Trophoblast cell (in vitro differentiated cells and primary cell): ENCODE measurements around the gene CETP.

Source experiments
- DNase-seq, 2 donors: peaks; one replicate each; pipeline ENCODE4 v3.0.0-alpha.2; 2016
- H2AFZ ChIP-seq: 2 replicates; pipeline ENCODE4 v1.6.1; 2013; ENCODE audit warnings: low read length, moderate library complexity, mild to moderate bottlenecking; ENCODE audit not compliant: insufficient read depth, poor library complexity
- H2AK5ac ChIP-seq: 2 replicates; pipeline ENCODE4 v1.6.1; 2013; ENCODE audit warnings: mild to moderate bottlenecking, low read length
- H2BK120ac ChIP-seq: 2 replicates; pipeline ENCODE4 v1.6.1; 2013; ENCODE audit warnings: low read length, mild to moderate bottlenecking, moderate library complexity; ENCODE audit not compliant: insufficient read depth, poor library complexity
- H2BK12ac ChIP-seq: 2 replicates; pipeline ENCODE4 v1.6.1; 2013; ENCODE audit warnings: mild to moderate bottlenecking, low read length, moderate library complexity
- H2BK5ac ChIP-seq: 2 replicates; pipeline ENCODE4 v1.6.1; 2013; ENCODE audit warnings: low read length, low read depth, moderate library complexity, mild to moderate bottlenecking; ENCODE audit not compliant: poor library complexity
- H3K14ac ChIP-seq: 2 replicates; pipeline ENCODE4 v1.6.1; 2013; ENCODE audit warnings: mild to moderate bottlenecking, low read length
- H3K18ac ChIP-seq: 2 replicates; pipeline ENCODE4 v1.6.1; 2013; ENCODE audit warnings: mild to moderate bottlenecking, low read length
- H3K23ac ChIP-seq: 2 replicates; pipeline ENCODE4 v1.6.1; 2013; ENCODE audit warnings: low read length
- H3K27ac ChIP-seq: 2 replicates; pipeline ENCODE4 v1.5.1; 2013; ENCODE audit warnings: low read depth, mild to moderate bottlenecking, inconsistent platforms, low read length, moderate library complexity
- H3K27me3 ChIP-seq: 2 replicates; pipeline ENCODE4 v1.6.1; 2013; ENCODE audit warnings: inconsistent platforms, mild to moderate bottlenecking, low read length, moderate library complexity; ENCODE audit not compliant: insufficient read depth
- H3K36me3 ChIP-seq, 2 experiments: 1 replicate in 1 of 2; 2 replicates in 1 of 2; pipeline ENCODE4 v1.6.1; 2013; ENCODE audit warnings: low read length in 2 of 2, mild to moderate bottlenecking in 2 of 2, moderate library complexity in 1 of 2; ENCODE audit not compliant: insufficient read depth in 2 of 2, control insufficient read depth in 1 of 2
- H3K4ac ChIP-seq: 2 replicates; pipeline ENCODE4 v1.6.1; 2013; ENCODE audit warnings: low read depth, mild to moderate bottlenecking, low read length, moderate library complexity
- H3K4me1 ChIP-seq, 2 experiments: 1 replicate in 1 of 2; 2 replicates in 1 of 2; pipeline ENCODE4 v1.6.1; 2013; ENCODE audit warnings: low read length in 2 of 2, mild to moderate bottlenecking in 2 of 2, moderate library complexity in 1 of 2; ENCODE audit not compliant: insufficient read depth in 2 of 2, control insufficient read depth in 1 of 2
- H3K4me2 ChIP-seq: 2 replicates; pipeline ENCODE4 v1.6.1; 2013; ENCODE audit warnings: inconsistent platforms, mild to moderate bottlenecking, low read length, moderate library complexity
- H3K4me3 ChIP-seq: 2 replicates; pipeline ENCODE4 v1.5.1; 2013; ENCODE audit warnings: mild to moderate bottlenecking, low read depth, low read length, inconsistent platforms
- H3K79me1 ChIP-seq: one replicate; pipeline ENCODE4 v1.6.1; 2013; ENCODE audit warnings: low read length
- H3K79me2 ChIP-seq: 2 replicates; pipeline ENCODE4 v1.6.1; 2013; ENCODE audit warnings: low read length, mild to moderate bottlenecking; ENCODE audit not compliant: control insufficient read depth, insufficient read depth, poor library complexity
- H3K9ac ChIP-seq: 2 replicates; pipeline ENCODE4 v1.6.1; 2013; ENCODE audit warnings: mild to moderate bottlenecking, low read length
- H3K9me3 ChIP-seq: 2 replicates; pipeline ENCODE4 v1.6.1; 2013; ENCODE audit warnings: low read depth, mild to moderate bottlenecking, control low read depth, inconsistent platforms, low read length; ENCODE audit not compliant: insufficient read depth
- H4K12ac ChIP-seq: 2 replicates; pipeline ENCODE4 v1.6.1; 2013; ENCODE audit warnings: low read depth, mild to moderate bottlenecking, low read length, moderate library complexity
- H4K8ac ChIP-seq: 2 replicates; pipeline ENCODE4 v1.6.1; 2013; ENCODE audit warnings: low read depth, mild to moderate bottlenecking, low read length, moderate library complexity
- H4K91ac ChIP-seq: one replicate; pipeline ENCODE4 v1.6.1; 2013; ENCODE audit warnings: low read depth, mild to moderate bottlenecking, low read length, moderate library complexity
- WGBS: extraction: QIAGEN DNeasy Blood & Tissue Kit; methylation state at CpG from one replicate; pipeline ENCODE4 v1.1.7; 2013; ENCODE audit warnings: missing lambda C conversion rate; ENCODE audit not compliant: insufficient read length, insufficient coverage; ENCODE audit errors: extremely low coverage; 5-methylcytosine and 5-hydroxymethylcytosine counted together

CETP gene

DNA sequence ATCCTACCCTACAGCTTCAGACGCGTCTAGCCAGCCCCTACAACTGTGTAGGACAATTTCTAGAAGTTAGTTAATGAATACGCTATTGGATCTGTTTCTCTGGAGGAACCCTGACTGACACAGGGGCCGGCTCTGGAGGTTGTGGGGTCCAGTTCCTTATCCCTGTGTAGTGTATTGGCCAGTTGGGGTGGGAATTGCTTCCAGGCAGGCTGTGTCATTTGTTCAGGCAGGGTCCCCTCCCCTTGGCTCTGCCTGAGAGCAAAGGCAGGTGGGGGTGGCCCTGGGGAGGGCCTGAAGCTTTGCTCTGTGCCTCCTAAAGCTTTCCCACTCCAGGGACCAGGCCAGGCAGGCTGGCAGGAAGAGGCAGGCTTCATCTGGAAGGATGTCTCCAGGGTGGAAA lies 11.7 kb upstream of the CETP start:
- no CpG with 5 or more reads among the region's 4 CpGs for WGBS
- H3K27ac ChIP-seq = no peak overlapping the region
- no peak overlapping the region for H3K9ac ChIP-seq
- no peak overlapping the region for H4K8ac ChIP-seq
- no peak overlapping the region for H2AFZ ChIP-seq
- H4K91ac ChIP-seq = no peak overlapping the region
- no peak overlapping the region for H3K23ac ChIP-seq
- no peaks in the 10 kb centered on the region for H3K4me1 ChIP-seq
- peaks cover 5% of the 10 kb centered on the region in 2 experiments for H3K36me3 ChIP-seq
- no peaks in the 10 kb centered on the region for H3K9me3 ChIP-seq
- H3K27me3 ChIP-seq = no peaks in the 10 kb centered on the region
- H4K12ac ChIP-seq = no peak overlapping the region
- no peak for DNase-seq
- H3K4me2 ChIP-seq = no peak overlapping the region
- H3K79me2 ChIP-seq = no peaks in the 10 kb centered on the region
- no peak overlapping the region for H2BK120ac ChIP-seq
- H2BK12ac ChIP-seq = no peak overlapping the region
- no peak overlapping the region for H3K18ac ChIP-seq
- H3K79me1 ChIP-seq = no peaks in the 10 kb centered on the region
- no peak overlapping the region for H3K14ac ChIP-seq
- H3K4me3 ChIP-seq = no peak overlapping the region
- H3K4ac ChIP-seq = no peak overlapping the region
- no peak overlapping the region for H2BK5ac ChIP-seq
- no peak overlapping the region for H2AK5ac ChIP-seq

DNA sequence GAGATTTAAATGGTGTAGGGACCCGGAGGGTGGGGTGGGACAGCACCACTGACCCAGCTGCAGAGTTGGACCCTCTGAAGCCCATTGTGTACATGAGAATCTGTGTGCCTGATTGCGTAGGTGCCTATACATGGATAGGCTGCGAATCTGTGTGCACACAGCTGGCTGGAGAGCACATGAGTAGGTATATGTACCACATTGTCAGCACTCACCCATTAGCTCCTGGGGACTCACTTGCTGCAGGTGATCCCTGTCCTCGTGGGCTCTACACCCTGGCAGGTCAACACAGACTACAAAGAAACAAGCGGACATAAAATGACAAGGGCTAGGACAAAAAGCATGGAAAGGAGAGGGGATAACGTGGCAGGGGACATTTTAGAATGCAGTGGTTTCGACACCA lies 11.3 kb upstream of the CETP start:
- H4K91ac ChIP-seq = no peak overlapping the region
- no peak for DNase-seq
- H3K79me2 ChIP-seq = no peaks in the 10 kb centered on the region
- no peak overlapping the region for H3K4me3 ChIP-seq
- no peak overlapping the region for H3K14ac ChIP-seq
- H3K23ac ChIP-seq = no peak overlapping the region
- H3K18ac ChIP-seq = no peak overlapping the region
- H3K79me1 ChIP-seq = no peaks in the 10 kb centered on the region
- no peak overlapping the region for H2AFZ ChIP-seq
- no CpG with 5 or more reads among the region's 7 CpGs for WGBS
- H4K12ac ChIP-seq = no peak overlapping the region
- no peak overlapping the region for H3K27ac ChIP-seq
- no peaks in the 10 kb centered on the region for H3K9me3 ChIP-seq
- no peak overlapping the region for H2AK5ac ChIP-seq
- H4K8ac ChIP-seq = no peak overlapping the region
- peaks cover under 1% of the 10 kb centered on the region in 2 experiments for H3K36me3 ChIP-seq
- H3K4ac ChIP-seq = no peak overlapping the region
- H2BK120ac ChIP-seq = no peak overlapping the region
- H3K4me2 ChIP-seq = no peak overlapping the region
- H3K27me3 ChIP-seq = no peaks in the 10 kb centered on the region
- no peaks in the 10 kb centered on the region for H3K4me1 ChIP-seq
- H2BK5ac ChIP-seq = no peak overlapping the region
- H2BK12ac ChIP-seq = no peak overlapping the region
- H3K9ac ChIP-seq = no peak overlapping the region

DNA sequence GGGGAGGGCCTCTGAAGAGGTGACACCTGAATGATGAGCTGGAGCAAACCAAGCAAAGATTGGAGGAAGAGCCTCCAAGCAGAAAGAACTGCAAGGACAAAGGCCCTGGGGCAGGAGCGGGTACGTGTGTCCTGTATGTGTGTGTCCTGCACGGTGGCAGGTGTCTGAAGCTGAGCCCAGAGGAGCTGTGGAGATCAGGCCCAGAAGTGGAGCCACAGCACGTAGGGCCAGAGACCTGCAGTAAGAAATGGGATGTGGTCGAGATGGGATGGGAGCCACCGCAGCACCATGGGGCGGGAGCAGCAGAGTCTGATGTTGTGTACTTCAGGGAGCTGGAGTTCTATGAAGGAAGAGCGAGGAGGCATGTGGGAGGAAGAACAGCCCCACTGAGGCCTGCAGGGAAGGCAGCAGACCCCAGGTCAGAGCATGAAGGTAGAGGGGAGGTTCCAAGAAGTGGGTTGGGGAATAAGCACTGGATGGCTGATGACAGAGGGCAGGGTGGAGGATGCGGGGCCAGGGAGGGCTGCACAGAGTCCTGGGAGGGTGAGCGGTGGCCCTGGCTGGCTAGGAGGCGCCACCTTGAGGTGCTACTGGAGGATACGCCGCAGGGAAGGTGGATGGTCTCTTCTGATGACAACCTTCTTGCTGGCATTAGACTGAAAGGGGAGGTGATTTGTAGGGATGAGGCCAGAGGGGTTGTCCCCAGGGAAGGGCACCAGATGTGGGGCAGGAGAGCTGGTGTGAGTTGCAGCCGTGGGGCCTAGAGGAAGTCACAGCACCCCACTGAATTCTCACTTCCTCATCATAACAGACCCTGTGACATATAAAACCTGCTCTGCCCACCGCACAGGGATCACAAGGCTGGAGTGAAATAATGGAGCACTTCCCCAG lies 10.6 kb upstream of the CETP start:
- no peak overlapping the region for H4K12ac ChIP-seq
- DNase-seq = peak; percentile 74 to 78
- no peak overlapping the region for H2AK5ac ChIP-seq
- H3K9me3 ChIP-seq = no peaks in the 10 kb centered on the region
- H3K4me3 ChIP-seq = no peak overlapping the region
- H3K9ac ChIP-seq = no peak overlapping the region
- no CpG with 5 or more reads among the region's 15 CpGs for WGBS
- H3K4me1 ChIP-seq = no peaks in the 10 kb centered on the region
- no peaks in the 10 kb centered on the region for H3K79me2 ChIP-seq
- no peak overlapping the region for H3K18ac ChIP-seq
- no peak overlapping the region for H4K8ac ChIP-seq
- H2BK5ac ChIP-seq = no peak overlapping the region
- no peak overlapping the region for H3K14ac ChIP-seq
- no peak overlapping the region for H3K23ac ChIP-seq
- no peak overlapping the region for H2BK120ac ChIP-seq
- no peak overlapping the region for H2AFZ ChIP-seq
- no peaks in the 10 kb centered on the region for H3K36me3 ChIP-seq
- H3K4me2 ChIP-seq = no peak overlapping the region
- no peaks in the 10 kb centered on the region for H3K79me1 ChIP-seq
- H3K27me3 ChIP-seq = no peaks in the 10 kb centered on the region
- no peak overlapping the region for H2BK12ac ChIP-seq
- H3K4ac ChIP-seq = no peak overlapping the region
- no peak overlapping the region for H4K91ac ChIP-seq
- H3K27ac ChIP-seq = no peak overlapping the region

GRCh38 chr16:56953006-56953405 lies 8.7 kb upstream of the CETP start:
- Histone ChIP-seq H3K9me3 (no peaks in the 10 kb centered on the region), H2BK5ac (no peak overlapping the region), H3K14ac (no peak overlapping the region), H3K4me2 (no peak overlapping the region), H4K8ac (no peak overlapping the region), H3K79me2 (no peaks in the 10 kb centered on the region), H2BK12ac (no peak overlapping the region), H3K27ac (no peak overlapping the region), H2BK120ac (no peak overlapping the region), H3K4ac (no peak overlapping the region), H2AFZ (no peak overlapping the region), H2AK5ac (no peak overlapping the region), H4K12ac (no peak overlapping the region), H3K18ac (no peak overlapping the region), H3K79me1 (no peaks in the 10 kb centered on the region), H3K27me3 (no peaks in the 10 kb centered on the region), H3K4me3 (no peak overlapping the region), H3K36me3 (no peaks in the 10 kb centered on the region), H3K23ac (no peak overlapping the region), H4K91ac (no peak overlapping the region), H3K9ac (no peak overlapping the region), H3K4me1 (no peaks in the 10 kb centered on the region)
- DNase-seq = no peak
- WGBS = no CpG with 5 or more reads among the region's 6 CpGs
